Panc1 (cell line): ENCODE results near the gene CENPE.

ENCODE experiments used
- POLR2AphosphoS5 ChIP-seq: IDR thresholded peaks from 2 replicates; pipeline ENCODE4 v1.6.1; 2012; ENCODE audit warnings: mild to moderate bottlenecking, low read depth, low read length, moderate library complexity
- TCF7L2 ChIP-seq: IDR thresholded peaks from 2 replicates; pipeline ENCODE4 v1.6.1; 2011; ENCODE audit warnings: mild to moderate bottlenecking, low read depth, low read length, inconsistent platforms
- TF ChIP-seq, protein P1 (sequence below): fragments of 450-650 bp; IDR thresholded peaks from 2 replicates; pipeline ENCODE4 v1.5.1; 2017; ENCODE audit warnings: mild to moderate bottlenecking

DNA sequence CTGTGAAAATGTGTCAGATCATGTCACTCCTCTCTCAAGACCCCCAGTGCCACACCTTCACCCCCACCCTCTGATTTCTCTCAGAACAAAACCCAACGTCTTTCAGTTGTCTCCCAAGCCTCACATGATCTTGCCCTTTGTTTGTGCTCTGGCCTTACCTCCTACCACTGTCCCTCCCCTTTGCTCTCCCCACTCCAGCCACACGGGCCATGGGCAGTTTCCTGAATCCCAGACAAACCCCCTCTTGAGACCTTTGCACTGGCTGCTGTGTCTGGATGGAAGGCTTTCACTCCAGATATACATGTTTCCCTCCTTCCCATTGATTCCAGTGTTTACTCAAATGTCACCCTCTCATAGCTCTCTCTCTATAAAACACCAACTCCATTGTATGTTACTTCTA is 3.6 kb upstream of the CENPE start:
- TF ChIP-seq, protein P1, sequence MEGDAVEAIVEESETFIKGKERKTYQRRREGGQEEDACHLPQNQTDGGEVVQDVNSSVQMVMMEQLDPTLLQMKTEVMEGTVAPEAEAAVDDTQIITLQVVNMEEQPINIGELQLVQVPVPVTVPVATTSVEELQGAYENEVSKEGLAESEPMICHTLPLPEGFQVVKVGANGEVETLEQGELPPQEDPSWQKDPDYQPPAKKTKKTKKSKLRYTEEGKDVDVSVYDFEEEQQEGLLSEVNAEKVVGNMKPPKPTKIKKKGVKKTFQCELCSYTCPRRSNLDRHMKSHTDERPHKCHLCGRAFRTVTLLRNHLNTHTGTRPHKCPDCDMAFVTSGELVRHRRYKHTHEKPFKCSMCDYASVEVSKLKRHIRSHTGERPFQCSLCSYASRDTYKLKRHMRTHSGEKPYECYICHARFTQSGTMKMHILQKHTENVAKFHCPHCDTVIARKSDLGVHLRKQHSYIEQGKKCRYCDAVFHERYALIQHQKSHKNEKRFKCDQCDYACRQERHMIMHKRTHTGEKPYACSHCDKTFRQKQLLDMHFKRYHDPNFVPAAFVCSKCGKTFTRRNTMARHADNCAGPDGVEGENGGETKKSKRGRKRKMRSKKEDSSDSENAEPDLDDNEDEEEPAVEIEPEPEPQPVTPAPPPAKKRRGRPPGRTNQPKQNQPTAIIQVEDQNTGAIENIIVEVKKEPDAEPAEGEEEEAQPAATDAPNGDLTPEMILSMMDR = no peak
- no peak for TF ChIP-seq TCF7L2
- TF ChIP-seq POLR2AphosphoS5 = no peak
